COLO829 (cell line): ENCODE results near the gene GOLGA5.
"Not testable (repeated sequence)": the region's sequence is repeated elsewhere in the genome, so short reads cannot be mapped to it uniquely, and the experiment has no call there.

Experiments
- DNase-seq: peaks from one replicate; pipeline ENCODE4 v3.0.0; 2012; ENCODE audit warnings: low spot score

GOLGA5 gene

DNA sequence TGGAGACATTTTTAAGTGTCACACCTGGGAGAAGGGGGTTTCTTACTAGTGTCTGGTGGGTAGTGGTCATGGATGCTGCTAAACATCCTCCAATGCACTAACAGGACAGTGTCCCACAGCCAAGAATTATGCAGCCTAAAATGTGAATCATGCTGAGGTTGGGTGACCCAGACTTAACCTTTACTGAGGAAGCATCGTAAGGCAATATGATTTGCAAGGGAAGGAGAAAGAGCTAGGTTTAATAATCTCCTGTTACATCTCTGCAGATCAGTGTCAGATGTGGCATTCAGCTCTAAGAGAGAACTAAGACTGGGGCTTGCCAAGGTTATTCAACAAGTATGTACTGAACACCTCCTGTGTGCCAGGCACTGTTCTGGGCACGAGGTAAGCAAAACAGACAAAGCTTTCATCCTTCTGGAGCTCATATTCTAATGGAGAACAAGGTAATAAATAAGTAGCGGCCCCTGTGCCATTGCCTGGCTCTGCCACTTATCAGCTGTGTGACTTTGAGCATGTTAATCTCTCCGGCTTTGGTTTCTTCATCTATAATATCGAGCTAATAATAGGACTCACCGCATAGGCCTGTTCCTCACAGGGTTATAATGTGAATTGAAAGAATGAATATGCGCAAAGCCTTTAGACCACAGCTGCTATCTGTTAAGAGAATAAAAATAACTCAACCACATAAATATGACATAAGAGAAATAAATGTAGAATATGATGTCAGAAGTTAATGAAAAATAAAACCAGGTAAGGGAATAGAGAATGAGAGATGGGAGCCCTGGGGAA, 13.5 kb upstream of the GOLGA5 start:
- no peak for DNase-seq

DNA sequence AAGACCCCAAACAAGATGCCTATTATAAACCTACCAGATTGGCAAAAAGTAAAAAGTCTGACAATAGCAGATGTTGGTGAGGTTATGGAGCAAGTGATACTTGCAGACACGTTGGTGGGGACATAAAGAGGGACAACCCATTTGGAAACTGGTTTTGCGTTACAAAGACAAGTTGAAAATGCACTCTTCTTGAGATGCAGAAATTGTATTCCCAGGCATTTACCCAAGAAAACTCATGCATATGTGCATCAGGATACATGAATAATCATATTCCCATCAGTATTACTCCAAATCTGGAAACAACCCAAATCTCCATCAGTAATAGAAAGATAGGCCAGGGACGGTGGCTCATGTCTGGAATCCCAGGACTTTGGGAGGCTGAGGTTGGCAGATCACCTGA, 12.8 kb upstream of the GOLGA5 start:
- no peak for DNase-seq

DNA sequence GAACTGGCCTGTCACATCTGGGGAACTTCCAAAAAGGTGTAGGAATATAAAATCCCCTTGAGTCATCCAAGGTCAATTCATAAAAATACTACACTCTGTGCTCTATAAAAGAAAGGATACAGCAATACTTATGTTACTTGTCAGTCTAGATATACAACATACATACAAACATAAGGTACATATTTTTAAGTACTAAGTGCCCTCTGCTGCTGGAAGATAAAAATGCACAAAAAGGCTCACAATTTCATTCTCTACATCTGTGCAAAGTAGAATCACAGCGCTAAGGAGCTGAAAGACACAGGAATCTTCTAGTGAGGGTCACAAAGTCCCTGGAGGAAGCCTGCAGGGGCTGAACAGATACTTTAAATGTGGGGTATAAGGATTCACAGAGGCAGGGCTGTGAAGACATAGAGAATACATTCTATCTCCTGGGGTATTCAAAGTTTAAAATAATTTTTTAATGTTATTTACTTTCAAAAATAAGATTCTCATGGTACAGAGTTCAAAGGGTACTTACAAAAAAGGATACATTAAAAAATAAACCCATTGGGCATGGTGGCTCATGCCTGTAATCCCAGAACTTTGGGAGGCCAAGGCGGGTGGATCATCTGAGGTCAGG, 10.2 kb upstream of the GOLGA5 start:
- peak; percentile 81 for DNase-seq

DNA sequence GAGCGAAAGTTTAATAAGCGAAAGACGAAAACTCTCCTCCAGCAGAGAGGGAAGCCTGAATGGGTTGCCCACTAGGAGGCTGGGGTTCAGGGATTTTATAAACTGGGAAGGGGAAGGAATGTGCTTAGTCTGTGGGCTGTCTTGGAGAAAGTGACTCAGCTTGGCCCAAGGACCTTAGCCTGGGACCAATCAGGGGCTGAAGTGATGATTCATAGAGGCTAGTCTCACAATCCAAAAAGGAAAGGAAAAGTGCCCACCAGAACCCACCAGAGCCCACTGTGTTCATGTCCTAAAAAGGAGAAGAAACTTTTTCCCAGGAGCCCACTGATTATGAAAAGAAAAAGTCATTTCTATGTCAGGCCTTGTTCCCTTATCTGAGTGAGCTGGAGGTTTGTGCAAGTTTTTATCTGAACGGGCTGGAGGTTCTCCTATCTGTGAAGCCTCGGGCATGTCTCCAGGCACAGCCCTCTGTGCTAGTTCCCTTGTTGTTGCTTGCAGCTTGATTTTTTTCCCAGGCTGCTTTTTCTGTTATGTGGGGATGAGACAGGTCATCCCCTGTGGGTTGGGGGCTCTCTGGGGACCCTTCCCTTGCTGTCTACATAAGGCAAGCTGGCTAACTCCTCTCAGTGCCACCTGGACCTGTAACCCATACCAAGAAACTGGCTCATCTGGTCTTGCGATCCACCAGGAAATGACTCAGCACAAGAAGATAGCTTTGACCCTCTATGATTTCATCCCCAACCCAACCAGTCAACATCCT, 8.3 kb upstream of the GOLGA5 start:
- DNase-seq: no peak

DNA sequence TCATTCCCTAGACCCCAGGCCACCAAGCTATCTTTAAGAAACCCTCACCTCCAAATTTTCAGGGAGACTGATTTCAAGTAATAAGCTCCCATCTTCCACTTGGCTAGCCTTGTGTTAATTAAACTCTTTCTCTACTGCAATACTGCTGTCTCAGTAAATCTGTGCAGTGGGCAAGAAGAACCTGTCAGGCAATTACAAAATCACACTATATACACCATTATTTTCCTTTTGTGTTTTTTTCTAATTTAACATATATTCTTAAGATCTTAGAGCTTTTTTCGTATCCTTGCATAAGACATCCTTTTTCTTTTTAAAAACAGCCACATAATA, 7.7 kb upstream of the GOLGA5 start:
- no peak for DNase-seq

DNA sequence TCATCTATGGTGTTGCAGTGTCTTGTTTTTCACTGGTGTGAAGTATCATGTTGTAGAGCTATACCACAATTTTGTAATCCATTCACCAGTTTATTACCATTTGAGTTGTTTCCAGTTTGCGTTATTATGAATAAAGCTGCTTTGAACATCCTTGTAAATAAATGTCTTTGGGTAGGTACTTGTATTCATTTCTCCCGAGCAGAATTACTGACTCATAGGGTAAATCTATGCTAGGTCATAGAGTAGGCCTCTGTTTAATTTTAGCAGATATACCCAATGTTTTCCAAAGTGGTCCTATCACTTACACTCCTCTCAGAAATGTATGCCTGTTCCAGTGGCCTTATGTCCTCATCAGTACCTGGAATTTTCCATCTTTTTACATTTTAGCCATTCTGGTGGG, 6.6 kb upstream of the GOLGA5 start:
- DNase-seq: no peak

DNA sequence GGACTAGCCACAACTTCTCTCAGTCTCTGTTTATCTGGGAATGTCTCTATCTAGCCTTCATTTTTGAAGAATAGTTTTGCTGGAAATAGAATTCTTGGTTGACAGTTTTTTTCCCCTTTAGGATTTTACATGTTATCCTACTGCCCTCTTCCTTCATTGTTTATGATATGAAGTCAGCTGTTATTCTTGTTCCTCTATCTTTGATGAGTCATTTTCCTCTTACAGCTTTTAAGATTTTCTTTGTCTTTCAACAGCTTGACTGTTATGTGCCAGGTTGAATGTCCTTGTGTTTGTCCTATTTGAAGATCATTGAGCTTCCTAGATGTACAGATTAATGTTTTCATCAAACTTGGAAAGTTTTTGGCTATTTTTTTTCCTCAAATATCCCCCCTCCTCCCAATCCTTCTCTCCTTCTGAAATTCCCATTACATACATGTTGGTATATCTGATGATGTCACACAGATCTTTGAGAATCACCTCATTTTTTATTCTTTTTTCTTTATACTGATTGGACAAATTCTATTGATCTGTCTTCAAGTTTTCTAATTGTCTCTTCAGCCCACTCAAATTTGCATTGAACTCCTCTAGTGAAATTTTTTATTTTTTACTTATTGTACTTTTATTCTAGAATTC, 4.5 kb upstream of the GOLGA5 start:
- no peak for DNase-seq

DNA sequence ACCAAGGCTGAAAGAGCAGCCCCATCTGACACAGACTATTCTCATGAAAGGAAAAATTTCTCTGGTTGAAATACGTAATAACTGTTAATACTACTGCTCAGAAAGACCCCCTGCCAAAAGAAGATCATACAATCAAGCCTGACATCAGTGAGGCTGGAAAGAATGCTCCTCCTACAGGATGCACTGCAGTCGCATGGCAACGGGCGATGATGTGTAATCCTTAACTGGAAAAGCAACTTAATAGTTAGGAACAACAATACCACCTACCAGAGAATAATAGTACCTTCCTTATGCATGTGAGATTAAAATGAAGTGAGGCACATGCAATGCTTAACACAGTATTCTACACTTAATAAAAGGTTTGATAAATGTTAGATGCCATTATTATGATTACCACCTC, 1.2 kb upstream of the GOLGA5 start:
- DNase-seq: no peak

DNA sequence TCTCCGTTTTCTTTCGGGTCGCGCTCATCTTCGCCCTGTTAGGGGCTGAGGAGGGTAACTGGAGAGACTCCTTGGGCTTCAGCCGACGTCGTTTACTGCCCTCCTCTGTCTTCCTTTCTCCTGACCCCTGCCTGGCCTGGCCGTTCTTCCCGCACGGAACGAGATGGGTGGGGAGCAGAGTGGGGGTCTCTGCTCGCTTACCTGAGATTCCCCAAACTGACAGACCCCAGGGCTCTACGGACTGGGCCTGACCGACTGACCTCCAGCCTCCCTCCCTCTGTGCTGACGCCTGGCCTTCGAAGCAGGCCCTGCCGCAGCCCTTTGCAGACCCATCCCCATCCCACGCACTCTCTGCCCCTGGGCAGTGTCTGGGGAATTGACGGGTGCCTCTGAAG, 439 bp downstream of the GOLGA5 start:
- DNase-seq: no peak

DNA sequence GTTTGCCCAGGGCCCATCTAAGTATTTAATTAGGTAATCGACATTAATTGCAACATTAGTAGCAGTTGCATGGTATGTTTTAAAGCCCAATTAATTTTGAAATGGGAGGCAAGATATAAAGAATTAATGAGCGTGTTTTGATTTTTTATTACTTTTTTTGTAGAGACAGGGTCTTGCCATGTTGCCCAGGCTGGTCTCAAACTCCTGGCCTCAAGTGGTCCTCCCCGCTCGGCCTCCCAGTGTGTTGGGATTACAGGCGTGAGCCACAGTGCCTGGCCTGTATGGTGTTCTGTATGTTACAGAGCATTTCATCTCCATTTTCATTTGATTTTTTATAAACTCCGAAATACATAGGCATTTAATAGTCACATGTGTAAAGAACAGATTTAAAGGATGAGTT, 856 bp downstream of the GOLGA5 start:
- DNase-seq: no peak

DNA sequence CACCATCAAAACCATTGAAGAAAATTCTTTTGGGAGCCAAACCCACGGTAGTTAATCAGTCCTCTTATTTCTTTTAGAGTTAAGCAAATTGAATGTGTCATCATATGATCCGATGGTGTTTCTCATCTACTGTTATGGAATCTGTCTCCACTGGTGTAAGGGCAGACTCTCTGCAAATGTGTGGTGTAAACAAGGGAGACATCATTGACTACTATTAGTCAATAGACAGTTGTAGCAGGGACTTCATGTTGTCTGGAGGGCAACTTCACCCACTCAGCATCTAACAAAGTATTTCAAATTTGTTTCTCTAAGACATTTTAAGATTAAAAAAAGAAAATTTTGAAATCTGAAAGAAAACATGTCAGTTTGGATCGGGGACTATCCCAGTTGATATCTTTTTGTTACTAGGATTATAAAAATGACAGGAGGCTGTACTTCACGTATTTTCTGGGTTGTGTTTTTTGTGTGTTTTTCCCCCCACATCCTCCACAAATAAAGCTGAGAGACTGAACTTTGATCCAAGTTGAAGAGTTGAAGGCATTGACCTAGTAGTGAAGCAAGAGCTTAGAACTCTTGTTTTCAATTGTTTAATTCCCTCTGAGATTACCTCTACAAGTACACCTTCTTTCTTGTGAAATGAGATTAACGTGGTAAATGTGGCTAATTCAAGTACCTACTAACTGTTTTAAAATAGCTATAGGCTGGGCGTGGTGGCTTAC, 4.0 kb downstream of the GOLGA5 start:
- DNase-seq: no peak

DNA sequence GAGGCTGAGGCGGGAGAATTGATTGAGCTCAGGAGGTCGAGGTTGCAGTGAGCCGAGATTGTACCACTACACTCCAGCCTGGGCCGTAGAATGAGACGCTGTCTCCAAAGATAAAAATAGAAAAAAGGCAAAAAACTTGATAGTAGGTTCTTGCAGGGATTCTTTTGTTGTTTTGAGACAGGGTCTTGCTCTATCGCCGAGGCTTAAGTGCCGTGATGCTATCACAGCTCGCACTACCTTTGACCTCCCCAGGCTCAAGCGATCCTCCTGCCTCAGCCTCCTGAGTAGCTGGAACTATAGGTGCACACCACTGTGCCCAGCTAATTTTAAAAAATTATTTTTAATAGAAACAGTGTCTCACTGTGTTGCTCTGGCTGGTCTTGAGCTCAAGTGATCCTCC, 4.7 kb downstream of the GOLGA5 start:
- no peak for DNase-seq

DNA sequence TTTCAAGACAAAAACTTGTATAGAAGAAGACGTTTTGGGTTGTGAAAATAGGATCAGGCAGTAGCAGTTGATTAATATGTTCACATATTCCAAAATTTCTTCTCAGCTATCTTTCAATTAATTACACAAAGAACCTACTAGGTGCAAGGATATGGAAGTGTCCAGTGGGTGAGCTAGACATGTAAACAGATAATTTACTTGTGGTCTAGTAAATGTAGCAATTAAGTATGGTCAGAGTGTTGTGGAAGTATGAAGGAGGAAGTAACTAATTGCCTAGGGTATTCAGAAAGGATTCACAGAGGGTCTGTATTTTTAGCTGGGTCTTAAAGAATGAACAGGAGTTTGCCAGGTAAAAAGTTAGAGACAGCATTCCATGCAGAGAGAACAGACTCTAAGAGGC, 5.9 kb downstream of the GOLGA5 start:
- DNase-seq: no peak

DNA sequence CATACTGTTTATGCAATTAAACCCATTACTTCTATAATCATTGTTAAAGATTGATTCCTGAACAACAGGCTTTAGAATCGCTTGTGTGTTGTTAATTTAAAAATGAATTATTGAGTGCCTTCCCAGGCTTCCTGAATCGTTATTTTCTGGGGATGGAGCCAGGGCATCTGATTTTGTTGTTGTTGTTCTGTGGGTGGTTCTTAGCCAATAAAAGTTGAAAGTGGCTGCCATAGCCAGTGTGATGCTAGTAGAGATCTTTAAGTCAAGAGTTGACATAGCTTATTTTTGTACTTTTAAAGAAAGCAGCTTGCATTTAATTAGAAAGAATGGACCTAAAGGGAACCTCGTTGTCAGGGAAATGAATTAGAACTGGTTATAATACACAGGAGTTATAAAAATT, 6.4 kb downstream of the GOLGA5 start:
- no peak for DNase-seq

DNA sequence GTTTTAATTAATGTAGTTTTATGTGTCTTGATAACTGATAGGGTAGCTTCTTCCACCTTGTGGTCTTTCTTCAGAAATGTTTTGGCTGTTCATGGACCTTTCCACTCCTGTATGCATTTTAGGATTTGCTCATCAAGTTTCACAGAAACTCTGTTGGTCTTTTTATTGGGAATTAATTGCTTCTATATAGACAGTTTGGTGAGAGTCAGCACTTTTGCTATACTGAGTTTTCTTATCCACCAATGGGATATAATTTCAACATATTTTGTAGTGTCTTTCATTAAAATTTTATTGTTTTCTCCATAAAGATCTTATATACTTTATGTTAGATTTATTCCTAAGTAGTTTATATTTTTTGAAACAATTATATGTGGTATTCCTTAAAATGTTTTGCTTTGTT, 7.8 kb downstream of the GOLGA5 start:
- no peak for DNase-seq

DNA sequence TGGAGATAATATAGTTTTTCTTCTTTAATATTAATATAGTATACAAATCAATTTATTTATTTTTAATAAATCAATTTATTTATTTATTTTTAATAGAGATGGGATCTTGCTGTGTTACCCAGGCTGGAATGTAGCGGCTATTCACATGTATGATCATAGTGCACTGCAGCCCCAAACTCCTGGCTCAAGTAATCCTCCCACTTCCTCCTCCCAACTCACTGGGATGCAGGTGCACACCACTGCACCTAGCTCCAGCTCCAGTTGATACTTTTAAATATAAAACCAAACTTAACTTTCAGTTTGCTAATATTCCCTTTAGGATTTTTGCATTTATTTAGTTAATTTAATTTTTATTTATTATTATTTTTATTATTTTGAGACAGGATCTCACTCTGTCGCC, 8.6 kb downstream of the GOLGA5 start:
- no peak for DNase-seq

DNA sequence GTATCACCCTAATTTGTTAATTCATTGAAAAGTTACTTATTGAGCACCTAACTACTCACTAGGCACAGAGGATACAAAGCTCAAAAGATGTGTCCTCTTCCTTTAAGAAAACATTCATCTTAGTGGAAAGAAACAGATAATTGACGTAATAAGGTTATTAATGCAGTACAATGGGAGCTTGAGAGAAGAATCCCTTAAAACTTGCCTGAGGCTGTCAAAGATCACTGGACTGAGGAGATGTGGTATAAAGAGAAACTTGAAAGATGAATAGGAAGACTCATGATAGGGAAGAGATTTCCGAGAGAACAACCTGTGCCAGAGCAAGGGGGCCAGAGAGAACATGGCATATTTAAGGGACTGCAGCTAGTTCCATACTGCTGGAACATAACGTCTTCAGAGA, 19.1 kb downstream of the GOLGA5 start:
- no peak for DNase-seq

DNA sequence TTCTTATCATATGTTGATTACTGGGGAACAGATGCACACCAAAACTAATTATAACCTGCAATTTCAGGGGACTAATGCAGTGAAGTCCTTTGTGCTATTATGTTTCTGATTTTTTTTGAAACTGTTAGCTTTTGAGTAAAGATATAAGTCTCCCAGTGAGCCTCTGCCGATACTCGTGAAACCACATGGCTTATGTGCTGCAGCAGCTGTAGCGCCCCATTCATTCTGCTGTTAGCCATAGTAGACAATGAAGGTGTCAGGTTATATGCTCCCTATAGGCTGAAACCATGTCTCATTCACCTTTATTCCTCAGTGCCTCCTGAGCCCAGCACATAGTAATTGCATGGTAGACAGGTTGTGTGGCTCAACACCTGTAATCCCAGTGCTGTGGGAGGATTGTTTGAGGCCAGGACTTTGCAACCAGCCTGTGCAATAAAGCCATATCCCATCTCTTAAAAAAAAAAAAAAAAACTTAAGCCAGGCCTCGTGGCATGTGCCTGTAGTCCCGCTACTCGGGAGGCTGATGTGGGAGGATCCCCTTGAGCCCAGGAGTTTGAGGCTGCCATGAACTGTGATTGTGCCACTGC, 25.0 kb downstream of the GOLGA5 start:
- no peak for DNase-seq

DNA sequence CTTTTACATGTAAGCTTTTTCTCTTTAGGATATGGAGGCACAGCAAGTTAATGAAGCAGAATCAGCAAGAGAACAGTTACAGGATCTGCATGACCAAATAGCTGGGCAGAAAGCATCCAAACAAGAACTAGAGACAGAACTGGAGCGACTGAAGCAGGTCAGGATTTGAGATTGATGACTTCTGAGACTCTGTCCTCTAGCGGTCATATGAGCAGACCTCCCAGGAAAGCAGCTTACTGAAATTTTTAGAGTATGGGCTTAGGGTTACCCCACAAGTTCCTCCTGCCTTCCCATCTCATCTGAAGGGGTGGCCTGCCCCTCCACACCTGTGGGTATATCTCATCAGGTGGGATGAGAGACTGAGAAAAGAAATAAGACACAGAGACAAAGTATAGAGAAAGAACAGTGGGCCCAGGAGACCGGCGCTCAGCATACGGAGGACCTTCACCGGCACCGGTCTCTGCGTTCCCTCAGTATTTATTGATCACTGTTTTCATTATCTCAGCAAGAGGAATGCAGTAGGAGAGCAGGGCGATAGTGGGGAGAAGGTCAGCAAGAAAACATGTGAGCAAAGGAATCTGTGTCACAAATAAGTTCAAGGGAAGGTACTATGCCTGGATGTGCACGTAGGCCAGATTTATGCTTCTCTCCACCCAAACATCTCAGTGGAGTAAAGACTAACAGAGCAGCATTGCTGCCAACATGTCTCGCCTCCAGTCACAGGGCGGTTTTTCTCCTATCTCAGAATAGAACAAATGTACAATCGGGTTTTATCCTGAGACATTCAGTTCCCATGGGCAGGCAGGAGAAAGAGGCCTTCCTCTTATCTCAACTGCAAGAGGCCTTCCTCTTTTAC, 25.8 kb downstream of the GOLGA5 start:
- not testable (repeated sequence) for DNase-seq

DNA sequence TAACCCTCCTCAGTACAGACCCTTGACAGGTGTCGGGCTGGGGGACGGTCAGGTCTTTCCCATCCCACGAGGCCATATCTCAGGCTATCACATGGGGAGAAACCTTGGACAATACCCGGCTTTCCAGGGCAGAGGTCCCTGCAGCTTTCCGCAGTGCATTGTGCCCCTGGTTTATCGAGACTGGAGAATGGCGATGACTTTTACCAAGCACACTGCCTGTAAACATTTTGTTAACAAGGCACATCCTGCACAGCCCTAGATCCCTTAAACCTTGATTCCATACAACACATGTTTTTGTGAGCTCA, 26.4 kb downstream of the GOLGA5 start:
- DNase-seq: not testable (repeated sequence)

DNA sequence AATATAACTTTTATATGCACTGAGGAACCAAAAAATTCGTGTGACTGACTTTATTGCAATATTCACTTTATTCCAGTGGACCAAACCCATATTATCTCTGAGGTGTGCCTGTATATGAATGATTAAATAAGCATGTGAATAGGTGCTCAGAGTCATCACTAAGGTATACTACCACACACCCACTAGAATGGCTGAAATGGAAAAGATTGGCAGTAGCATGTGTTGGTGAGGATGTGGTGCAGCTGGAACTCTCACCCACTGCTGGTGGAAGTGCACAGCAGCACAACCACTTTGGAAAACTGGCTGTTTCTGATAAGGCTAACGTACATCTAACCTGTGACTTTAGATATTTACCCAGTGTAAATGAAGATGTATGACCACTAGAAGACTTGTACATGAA, 36.8 kb downstream of the GOLGA5 start:
- DNase-seq: no peak
